ENCODE measurements around the gene NFKBIL1. TPM values are rescaled to one million over a fixed set of nuclear protein-coding genes. Genes with fewer than 3 reads are reported as not detected.

The NFKBIL1 gene
- total and polyA plus RNA-seq, 12 donors, result 5.0 to 46.2 (median 27.8) TPM

DNA sequence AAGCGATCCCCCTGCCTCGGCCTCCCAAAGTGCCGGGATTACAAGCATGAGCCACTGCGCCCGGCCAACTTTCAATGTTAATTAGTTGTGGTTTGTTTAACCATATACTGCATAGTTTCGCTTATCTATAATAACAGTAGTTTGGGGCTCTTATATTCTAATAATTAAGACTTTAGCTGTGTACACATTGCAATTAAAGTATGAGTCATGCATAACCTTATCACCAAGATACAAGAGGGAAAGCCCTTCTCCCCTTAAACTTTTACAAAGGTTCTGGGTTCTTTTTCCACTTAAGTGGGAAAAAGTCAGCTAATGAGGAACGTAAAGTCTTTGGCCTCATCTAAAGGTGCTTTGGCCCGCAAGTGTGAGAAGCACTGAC is 21.9 kb upstream of the NFKBIL1 start:
- H3K9me3 ChIP-seq (replicated peaks in 1 of 3), result no peaks in the 10 kb centered on the region
- intact Hi-C loops (cut with DNase I), result no loop called here
- H3K36me3 ChIP-seq (replicated peaks in 1 of 2), result peaks cover 0 to 8% of the 10 kb centered on the region in 2 donors
- no peak for TF ChIP-seq POLR2A (IDR thresholded peaks at IDR 0.05)
- TF ChIP-seq, protein P1, sequence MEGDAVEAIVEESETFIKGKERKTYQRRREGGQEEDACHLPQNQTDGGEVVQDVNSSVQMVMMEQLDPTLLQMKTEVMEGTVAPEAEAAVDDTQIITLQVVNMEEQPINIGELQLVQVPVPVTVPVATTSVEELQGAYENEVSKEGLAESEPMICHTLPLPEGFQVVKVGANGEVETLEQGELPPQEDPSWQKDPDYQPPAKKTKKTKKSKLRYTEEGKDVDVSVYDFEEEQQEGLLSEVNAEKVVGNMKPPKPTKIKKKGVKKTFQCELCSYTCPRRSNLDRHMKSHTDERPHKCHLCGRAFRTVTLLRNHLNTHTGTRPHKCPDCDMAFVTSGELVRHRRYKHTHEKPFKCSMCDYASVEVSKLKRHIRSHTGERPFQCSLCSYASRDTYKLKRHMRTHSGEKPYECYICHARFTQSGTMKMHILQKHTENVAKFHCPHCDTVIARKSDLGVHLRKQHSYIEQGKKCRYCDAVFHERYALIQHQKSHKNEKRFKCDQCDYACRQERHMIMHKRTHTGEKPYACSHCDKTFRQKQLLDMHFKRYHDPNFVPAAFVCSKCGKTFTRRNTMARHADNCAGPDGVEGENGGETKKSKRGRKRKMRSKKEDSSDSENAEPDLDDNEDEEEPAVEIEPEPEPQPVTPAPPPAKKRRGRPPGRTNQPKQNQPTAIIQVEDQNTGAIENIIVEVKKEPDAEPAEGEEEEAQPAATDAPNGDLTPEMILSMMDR (IDR thresholded peaks at IDR 0.05), result no peak
- DNase-seq, result peak in 1 of 7 donors; percentile 1
- 75 to 80% (median 77%) methylated on average over 8 of the region's 8 CpGs for WGBS, 4 donors
- H3K4me3 ChIP-seq, result no peak overlapping the region
- H3K27me3 ChIP-seq, result no peaks in the 10 kb centered on the region
- H3K4me1 ChIP-seq (replicated peaks in 1 of 2), result peaks cover 0 to 4% of the 10 kb centered on the region in 2 donors
- peak overlapping the region in 1 of 5 donors; percentile 49 for H3K27ac ChIP-seq

DNA sequence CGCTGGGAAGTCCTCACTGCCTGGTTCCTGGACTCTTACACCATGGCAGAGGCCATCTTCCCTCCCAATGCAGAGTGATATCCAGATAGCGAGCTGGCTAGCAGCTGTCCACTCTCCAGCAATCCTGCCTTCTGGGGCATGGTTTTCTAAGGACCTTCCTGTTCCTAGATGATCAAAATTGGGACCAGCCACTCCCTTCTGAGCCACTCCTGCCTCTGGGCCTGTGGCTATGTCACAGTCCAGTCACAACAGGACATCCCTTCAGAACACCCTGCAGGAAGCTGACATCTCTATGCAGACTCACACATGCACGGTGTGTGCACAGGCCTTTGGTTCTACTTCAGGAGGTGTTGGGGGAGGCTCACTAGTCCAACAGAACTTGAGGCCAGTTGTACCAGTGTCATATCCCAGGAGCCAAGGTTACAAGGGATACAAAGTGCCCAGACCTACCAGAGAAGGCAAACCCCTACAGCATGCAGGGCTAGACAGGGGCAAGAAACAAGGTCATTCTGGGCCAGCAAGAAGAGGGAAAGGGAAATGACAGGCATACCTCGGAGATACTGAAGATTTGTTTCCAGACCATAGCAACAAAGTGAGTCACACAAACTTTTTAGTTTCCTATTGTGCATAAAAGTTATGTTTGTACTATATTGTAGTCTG is 21.3 kb upstream of the NFKBIL1 start:
- WGBS, 4 donors, result 51 to 68% (median 58%) methylated on average over 4 of the region's 4 CpGs
- Histone ChIP-seq H3K27ac (peak overlapping the region in 1 of 5 donors; percentile 49), H3K4me1 (replicated peaks in 1 of 2) (peaks cover 0 to 4% of the 10 kb centered on the region in 2 donors), H3K36me3 (replicated peaks in 1 of 2) (peaks cover 0 to 13% of the 10 kb centered on the region in 2 donors), H3K27me3 (no peaks in the 10 kb centered on the region), H3K9me3 (replicated peaks in 1 of 3) (no peaks in the 10 kb centered on the region), H3K4me3 (no peak overlapping the region)
- TF ChIP-seq POLR2A (IDR thresholded peaks at IDR 0.05), result no peak
- TF ChIP-seq, protein P1 (IDR thresholded peaks at IDR 0.05), result no peak
- intact Hi-C loops (cut with DNase I), result no loop called here
- DNase-seq, result peak in 1 of 7 donors; percentile 6

DNA sequence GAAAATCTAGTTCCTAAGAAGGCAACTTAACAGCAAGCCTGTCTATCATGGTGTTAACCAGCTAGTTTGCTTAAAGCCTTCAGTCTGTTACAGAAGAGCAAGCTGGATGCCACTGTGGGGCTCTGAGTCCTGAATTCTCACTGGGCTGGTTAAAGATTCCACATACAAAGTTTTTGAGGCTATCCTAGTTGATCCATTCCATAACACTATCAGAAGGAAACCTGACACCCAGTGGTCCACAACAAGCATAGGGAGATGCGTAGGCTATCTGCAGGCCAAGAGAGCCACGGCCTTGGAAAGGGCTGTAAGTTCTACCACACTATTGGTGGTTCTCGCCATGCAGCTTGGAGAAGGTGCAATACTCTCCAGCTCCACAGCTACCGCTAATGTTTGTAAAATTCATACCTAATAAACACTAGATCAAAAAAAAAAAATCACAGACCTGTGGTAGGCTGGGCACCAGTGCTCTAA is 19.1 kb upstream of the NFKBIL1 start:
- TF ChIP-seq, protein P1 (IDR thresholded peaks at IDR 0.05), result no peak
- TF ChIP-seq POLR2A (IDR thresholded peaks at IDR 0.05), result no peak
- intact Hi-C loops (cut with DNase I), result no loop called here

DNA sequence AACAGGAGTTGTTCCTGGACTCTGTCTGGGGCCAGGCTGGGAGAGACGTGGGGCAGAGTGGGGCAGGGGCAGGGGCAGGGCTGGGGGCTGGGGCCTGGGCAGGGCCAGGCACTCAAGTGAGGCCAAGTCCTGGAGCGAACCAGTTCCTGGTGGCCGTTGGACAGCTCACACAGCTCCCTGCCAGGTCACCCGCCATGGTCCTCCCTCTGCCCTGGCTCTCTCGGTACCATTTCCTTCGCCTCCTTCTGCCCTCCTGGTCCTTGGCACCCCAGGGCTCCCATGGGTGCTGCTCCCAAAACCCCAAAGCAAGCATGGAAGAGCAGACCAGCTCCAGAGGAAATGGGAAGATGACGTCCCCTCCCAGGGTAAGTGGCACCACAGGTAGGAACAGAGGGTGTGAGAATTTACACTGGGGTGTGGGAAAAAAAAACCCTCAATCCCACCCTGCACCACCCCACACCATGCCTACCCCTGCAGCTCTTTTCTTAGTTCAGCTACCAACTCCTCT is 18.5 kb upstream of the NFKBIL1 start, which contains the start of gene MCCD1:
MCCD1 (plus strand) TSS at position 142 of the 508 bp plus-strand sequence; CDS start at position 195, 53 bp downstream.
- no peak for DNase-seq
- intact Hi-C loops (cut with DNase I), result no loop called here
- peaks cover 0 to 40% of the 10 kb centered on the region in 2 donors for H3K36me3 ChIP-seq (replicated peaks in 1 of 2)
- no peak within 1 kb of the TSS for H3K4me3 ChIP-seq
- no peaks in the 10 kb centered on the region for H3K27me3 ChIP-seq
- H3K4me1 ChIP-seq (replicated peaks in 1 of 2), result peaks cover 3 to 4% of the 10 kb centered on the region in 2 donors
- no peak within 1 kb of the TSS for H3K27ac ChIP-seq
- 65 to 89% (median 68%) methylated on average over 3 to 7 of the region's 7 CpGs for WGBS, 4 donors
- H3K9me3 ChIP-seq (replicated peaks in 1 of 3), result no peaks in the 10 kb centered on the region
- no peak for TF ChIP-seq POLR2A (IDR thresholded peaks at IDR 0.05)
- TF ChIP-seq, protein P1 (IDR thresholded peaks at IDR 0.05), result no peak

More for the DNA sequence above, 19.1 kb upstream of the NFKBIL1 start:
- no peaks in the 10 kb centered on the region for H3K27me3 ChIP-seq
- H3K9me3 ChIP-seq (replicated peaks in 1 of 3), result no peaks in the 10 kb centered on the region
- no peak overlapping the region for H3K27ac ChIP-seq
- 86 to 97% (median 88%) methylated on average over 3 to 4 of the region's 4 CpGs for WGBS, 4 donors
- no peak overlapping the region for H3K4me3 ChIP-seq
- H3K36me3 ChIP-seq (replicated peaks in 1 of 2), result peaks cover 0 to 35% of the 10 kb centered on the region in 2 donors
- H3K4me1 ChIP-seq (replicated peaks in 1 of 2), result peaks cover 3 to 4% of the 10 kb centered on the region in 2 donors
- DNase-seq, result no peak

Measured in adrenal gland (tissue), 12 donors.